SK-N-SH (cell line): ENCODE results near the gene JAKMIP3. TPM values are rescaled to one million over a fixed set of nuclear protein-coding genes. Genes with fewer than 3 reads are reported as not detected.

Experiments used
- CTCF ChIA-PET: fragments of 300-600, 350-600 bp; formaldehyde crosslinking; extraction: SDS; loops from one replicate; lab custom pipeline; 2021; lab: Yijun Ruan, JAX
- POLR2A ChIA-PET: fragments of 350-600 bp; sonication (Branson Sonifier 250); formaldehyde crosslinking; extraction: SDS; loops from one replicate; lab custom pipeline; 2020; ENCODE audit warnings: antibody characterized with exemption, inconsistent platforms; lab: Yijun Ruan, JAX
- DNase-seq: peaks from one replicate; pipeline ENCODE4 v3.0.0; 2012
- H2AFZ ChIP-seq: fragments of 200-600 bp; sonication (generic); 2 replicates; pipeline ENCODE4 v1.8.1; 2016; ENCODE audit warnings: antibody characterized with exemption, mild to moderate bottlenecking, low read depth
- H3F3A ChIP-seq: fragments of 200-600 bp; sonication (generic); replicated peaks from 2 replicates; pipeline ENCODE3; 2016; ENCODE audit warnings: antibody characterized with exemption, mild to moderate bottlenecking; ENCODE audit not compliant: insufficient read depth
- H3K27ac ChIP-seq, 2 experiments: fragments of 200-500 bp in 1 of 2; fragments of 200-600 bp in 1 of 2; sonication (Bioruptor generic) in 1 of 2; sonication (generic), shearing (Covaris generic) in 1 of 2; 2 replicates each; pipeline versions ENCODE4 v1.5.1 to v1.6.1; 2014 to 2016; ENCODE audit warnings: low read depth in 2 of 2, inconsistent platforms in 1 of 2, low read length in 1 of 2, mild to moderate bottlenecking in 1 of 2, mixed read lengths in 1 of 2
- H3K27me3 ChIP-seq: fragments of 200-600 bp; sonication (generic), shearing (Covaris generic); 2 replicates; pipeline ENCODE4 v1.6.1; 2016; ENCODE audit warnings: mixed run types; ENCODE audit not compliant: insufficient read depth
- H3K36me3 ChIP-seq, 2 experiments: fragments of 200-500 bp in 1 of 2; fragments of 200-600 bp in 1 of 2; sonication (Bioruptor generic) in 1 of 2; sonication (generic) in 1 of 2; replicated peaks in 1 of 2; 2 replicates each; pipeline versions ENCODE3 to v1.5.1; 2014 to 2016; ENCODE audit warnings: low read length in 1 of 2, mild to moderate bottlenecking in 1 of 2; ENCODE audit not compliant: insufficient read depth in 2 of 2, control insufficient read depth in 1 of 2
- H3K4me1 ChIP-seq, 2 experiments: fragments of 200-500 bp in 1 of 2; fragments of 200-600 bp in 1 of 2; sonication (Bioruptor generic) in 1 of 2; sonication (generic), shearing (Covaris generic) in 1 of 2; 2 replicates each; pipeline versions ENCODE4 v1.5.1 to v1.6.1; 2014 to 2016; ENCODE audit warnings: low read depth in 1 of 2, low read length in 1 of 2, mixed run types in 1 of 2; ENCODE audit not compliant: insufficient read depth in 2 of 2, control insufficient read depth in 1 of 2
- H3K4me2 ChIP-seq: fragments of 200-600 bp; sonication (generic), shearing (Covaris generic); 2 replicates; pipeline ENCODE4 v1.6.1; 2017; ENCODE audit warnings: mixed run types
- H3K4me3 ChIP-seq, 2 experiments: fragments of 200-500 bp in 1 of 2; fragments of 200-600 bp in 1 of 2; sonication (Bioruptor generic) in 1 of 2; sonication (generic), shearing (Covaris generic) in 1 of 2; 2 replicates each; pipeline versions ENCODE4 v1.5.1 to v1.8.1; 2014 to 2016; ENCODE audit warnings: low read depth in 2 of 2, inconsistent platforms in 1 of 2, low read length in 1 of 2, mild to moderate bottlenecking in 1 of 2, mixed read lengths in 1 of 2, moderate library complexity in 1 of 2
- H3K79me2 ChIP-seq: fragments of 200-600 bp; sonication (generic); 2 replicates; pipeline ENCODE4 v1.8.1; 2017; ENCODE audit warnings: mild to moderate bottlenecking; ENCODE audit not compliant: insufficient read depth
- H3K9ac ChIP-seq: fragments of 200-600 bp; sonication (generic); 2 replicates; pipeline ENCODE4 v1.6.1; 2017; ENCODE audit warnings: mixed run types
- H3K9me2 ChIP-seq: fragments of 200-600 bp; sonication (generic); 2 replicates; pipeline ENCODE4 v1.6.1; 2017; ENCODE audit warnings: mixed run types
- H3K9me3 ChIP-seq: fragments of 200-600 bp; sonication (generic); 2 replicates; pipeline ENCODE4 v1.6.1; 2017; ENCODE audit warnings: mixed run types, mild to moderate bottlenecking, moderate library complexity
- H4K20me1 ChIP-seq: fragments of 200-600 bp; sonication (generic); 2 replicates; pipeline ENCODE4 v1.6.1; 2017; ENCODE audit warnings: mild to moderate bottlenecking, mixed run types; ENCODE audit not compliant: insufficient read depth
- CTCF ChIP-seq: fragments of 200-600 bp; sonication (generic); IDR thresholded peaks from 2 replicates; pipeline ENCODE4 v1.6.1; 2017; ENCODE audit warnings: antibody characterized with exemption, mild to moderate bottlenecking, moderate library complexity
- ELF1 ChIP-seq: IDR thresholded peaks from 2 replicates; pipeline ENCODE4 v1.4.0; 2012
- EZH2phosphoT487 ChIP-seq: fragments of 200-600 bp; sonication (generic); IDR thresholded peaks from 2 replicates; pipeline ENCODE4 v1.6.1; 2017; ENCODE audit warnings: low read depth, mixed run types, mild to moderate bottlenecking, antibody characterized with exemption, moderate library complexity, borderline replicate concordance
- FOSL2 ChIP-seq: IDR thresholded peaks from 2 replicates; pipeline ENCODE4 v1.4.0; 2012; ENCODE audit warnings: low read depth, mild to moderate bottlenecking, moderate library complexity, borderline replicate concordance
- FOXJ3 ChIP-seq: sonication (generic); formaldehyde crosslinking; IDR thresholded peaks from 2 replicates; pipeline ENCODE4 v1.5.1; 2020; ENCODE audit warnings: mild to moderate bottlenecking, missing genetic modification reagents
- MAX ChIP-seq: IDR thresholded peaks from 2 replicates; pipeline ENCODE4 v1.4.0; 2012; ENCODE audit warnings: low read depth
- MXI1 ChIP-seq: IDR thresholded peaks from 2 replicates; pipeline ENCODE4 v1.6.1; 2012; ENCODE audit warnings: mild to moderate bottlenecking, low read depth, low read length, improper control_type of control experiment
- NFIC ChIP-seq: IDR thresholded peaks from 2 replicates; pipeline ENCODE4 v1.4.0; 2012; ENCODE audit warnings: borderline replicate concordance
- NRF1 ChIP-seq: IDR thresholded peaks from 2 replicates; pipeline ENCODE4 v1.6.1; 2012; ENCODE audit warnings: low read depth, mild to moderate bottlenecking, low read length
- POLR2AphosphoS5 ChIP-seq: IDR thresholded peaks from 2 replicates; pipeline ENCODE4 v1.6.1; 2012; ENCODE audit warnings: low read depth, low read length
- RXRA ChIP-seq: IDR thresholded peaks from 2 replicates; pipeline ENCODE4 v1.4.0; 2012; ENCODE audit warnings: low read depth, mild to moderate bottlenecking, borderline replicate concordance
- TAF1 ChIP-seq: IDR thresholded peaks from 2 replicates; pipeline ENCODE4 v1.6.1; 2012; ENCODE audit warnings: low read depth, mild to moderate bottlenecking, low read length, moderate library complexity, borderline replicate concordance
- TCF12 ChIP-seq: IDR thresholded peaks from 2 replicates; pipeline ENCODE4 v1.4.0; 2012
- TEAD4 ChIP-seq: IDR thresholded peaks from 2 replicates; pipeline ENCODE4 v1.4.0; 2012; ENCODE audit warnings: mild to moderate bottlenecking, borderline replicate concordance; ENCODE audit not compliant: insufficient read depth
- USF2 ChIP-seq: fragments of 150-350 bp; IDR thresholded peaks from 2 replicates; pipeline ENCODE4 v1.6.1; 2017; ENCODE audit warnings: antibody characterized with exemption, low read length, low read depth, borderline replicate concordance
- WGBS: methylation state at CpG from one replicate; pipeline ENCODE4 v1.1.6; 2017; ENCODE audit warnings: low lambda C conversion rate; 5-methylcytosine and 5-hydroxymethylcytosine counted together
- polyA plus RNA-seq, 3 experiments: library from polyadenylated mRNA; depleted of rRNA; stranded (reverse); fragments of >200 nt; gene quantifications; 2 replicates each; pipeline ENCODE4 v1.2.3, GENCODE V29; 2012
- TF ChIP-seq, protein P1 (sequence below): IDR thresholded peaks from 2 replicates; pipeline ENCODE4 v1.4.0; 2012; ENCODE audit warnings: low read depth, borderline replicate concordance
- TF ChIP-seq, protein P2 (sequence below): IDR thresholded peaks from 2 replicates; pipeline ENCODE4 v1.6.1; 2012; ENCODE audit warnings: mild to moderate bottlenecking, low read depth, low read length, moderate library complexity

Gene JAKMIP3
- polyA plus RNA-seq, 1 of the 3 experiments (the other 2 are of a cell fraction) = 0.02 TPM

GRCh38 chr10:132069122-132069848 is 3.5 kb downstream of the JAKMIP3 start:
- Histone ChIP-seq H3K27ac (no peak overlapping the region), H3F3A (no peaks in the 10 kb centered on the region), H3K4me2 (no peak overlapping the region), H3K4me3 (no peak overlapping the region), H3K9me2 (no peaks in the 10 kb centered on the region), H3K9me3 (no peaks in the 10 kb centered on the region), H3K27me3 (no peaks in the 10 kb centered on the region), H3K9ac (no peak overlapping the region), H3K36me3 (no peaks in the 10 kb centered on the region), H2AFZ (no peak overlapping the region), H3K79me2 (no peaks in the 10 kb centered on the region), H4K20me1 (no peaks in the 10 kb centered on the region), H3K4me1 (no peaks in the 10 kb centered on the region)
- no peak for DNase-seq
- TF ChIP-seq MXI1 = no peak
- no peak for TF ChIP-seq ELF1
- no peak for TF ChIP-seq NRF1
- no peak for TF ChIP-seq TEAD4
- TF ChIP-seq, protein P1, sequence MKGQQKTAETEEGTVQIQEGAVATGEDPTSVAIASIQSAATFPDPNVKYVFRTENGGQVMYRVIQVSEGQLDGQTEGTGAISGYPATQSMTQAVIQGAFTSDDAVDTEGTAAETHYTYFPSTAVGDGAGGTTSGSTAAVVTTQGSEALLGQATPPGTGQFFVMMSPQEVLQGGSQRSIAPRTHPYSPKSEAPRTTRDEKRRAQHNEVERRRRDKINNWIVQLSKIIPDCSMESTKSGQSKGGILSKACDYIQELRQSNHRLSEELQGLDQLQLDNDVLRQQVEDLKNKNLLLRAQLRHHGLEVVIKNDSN = no peak
- no peak for TF ChIP-seq MAX
- no peak for TF ChIP-seq TCF12
- no peak for TF ChIP-seq NFIC
- no peak for TF ChIP-seq CTCF
- no peak for TF ChIP-seq TAF1
- TF ChIP-seq EZH2phosphoT487 = no peak
- no peak for TF ChIP-seq POLR2AphosphoS5
- TF ChIP-seq, protein P2, sequence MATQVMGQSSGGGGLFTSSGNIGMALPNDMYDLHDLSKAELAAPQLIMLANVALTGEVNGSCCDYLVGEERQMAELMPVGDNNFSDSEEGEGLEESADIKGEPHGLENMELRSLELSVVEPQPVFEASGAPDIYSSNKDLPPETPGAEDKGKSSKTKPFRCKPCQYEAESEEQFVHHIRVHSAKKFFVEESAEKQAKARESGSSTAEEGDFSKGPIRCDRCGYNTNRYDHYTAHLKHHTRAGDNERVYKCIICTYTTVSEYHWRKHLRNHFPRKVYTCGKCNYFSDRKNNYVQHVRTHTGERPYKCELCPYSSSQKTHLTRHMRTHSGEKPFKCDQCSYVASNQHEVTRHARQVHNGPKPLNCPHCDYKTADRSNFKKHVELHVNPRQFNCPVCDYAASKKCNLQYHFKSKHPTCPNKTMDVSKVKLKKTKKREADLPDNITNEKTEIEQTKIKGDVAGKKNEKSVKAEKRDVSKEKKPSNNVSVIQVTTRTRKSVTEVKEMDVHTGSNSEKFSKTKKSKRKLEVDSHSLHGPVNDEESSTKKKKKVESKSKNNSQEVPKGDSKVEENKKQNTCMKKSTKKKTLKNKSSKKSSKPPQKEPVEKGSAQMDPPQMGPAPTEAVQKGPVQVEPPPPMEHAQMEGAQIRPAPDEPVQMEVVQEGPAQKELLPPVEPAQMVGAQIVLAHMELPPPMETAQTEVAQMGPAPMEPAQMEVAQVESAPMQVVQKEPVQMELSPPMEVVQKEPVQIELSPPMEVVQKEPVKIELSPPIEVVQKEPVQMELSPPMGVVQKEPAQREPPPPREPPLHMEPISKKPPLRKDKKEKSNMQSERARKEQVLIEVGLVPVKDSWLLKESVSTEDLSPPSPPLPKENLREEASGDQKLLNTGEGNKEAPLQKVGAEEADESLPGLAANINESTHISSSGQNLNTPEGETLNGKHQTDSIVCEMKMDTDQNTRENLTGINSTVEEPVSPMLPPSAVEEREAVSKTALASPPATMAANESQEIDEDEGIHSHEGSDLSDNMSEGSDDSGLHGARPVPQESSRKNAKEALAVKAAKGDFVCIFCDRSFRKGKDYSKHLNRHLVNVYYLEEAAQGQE = no peak
- TF ChIP-seq FOXJ3 (CRISPR knock-in tag) = no peak
- no peak for TF ChIP-seq USF2
- no peak for TF ChIP-seq RXRA
- no peak for TF ChIP-seq FOSL2
- ChIA-PET POLR2A (no interaction called here), CTCF (no interaction called here)
- WGBS = 39% methylated on average over 8 of the region's 8 CpGs
